HG03469 (cell line): ENCODE results near the gene SREK1IP1.

Experiments used
- ATAC-seq: cut with Tn5 transposase; IDR thresholded peaks from one replicate; pipeline ENCODE4 v1.9.1; 2021; ENCODE audit warnings: mild to moderate bottlenecking, moderate library complexity, moderate number of reproducible peaks; ENCODE audit not compliant: unreplicated experiment

Gene SREK1IP1

GRCh38 chr5:64768358-64769312 is at the start of gene SREK1IP1, which contains the start of gene CWC27:
Gene SREK1IP1, minus strand, starts transcription at chr5:64768691. Its CDS starts 174 bp downstream, at chr5:64768517.
Gene CWC27, plus strand, starts transcription at chr5:64768930. Its CDS starts 217 bp downstream, at chr5:64769147.
- ATAC-seq, result peak; percentile 93

- ATAC-seq, result no peak
Measured at GRCh38 chr5:64818245-64818644, 49.8 kb upstream of the SREK1IP1 start.

GRCh38 chr5:64814073-64814472 is 45.6 kb upstream of the SREK1IP1 start:
- peak; percentile 91 for ATAC-seq

- peak; percentile 39 for ATAC-seq
Measured at GRCh38 chr5:64811050-64811640, 42.7 kb upstream of the SREK1IP1 start.

- ATAC-seq, result no peak
Measured at GRCh38 chr5:64807520-64807919, 39.0 kb upstream of the SREK1IP1 start.

- ATAC-seq, result no peak
Measured at GRCh38 chr5:64806537-64806936, 38.0 kb upstream of the SREK1IP1 start.

GRCh38 chr5:64800926-64801325 is 32.4 kb upstream of the SREK1IP1 start:
- no peak for ATAC-seq

- ATAC-seq, result no peak
Measured at GRCh38 chr5:64796301-64796700, 27.8 kb upstream of the SREK1IP1 start.

GRCh38 chr5:64794053-64794770 is 25.7 kb upstream of the SREK1IP1 start:
- ATAC-seq, result no peak

GRCh38 chr5:64792469-64792868 is 24.0 kb upstream of the SREK1IP1 start:
- ATAC-seq, result no peak

- no peak for ATAC-seq
Measured at GRCh38 chr5:64790210-64790609, 21.7 kb upstream of the SREK1IP1 start.

GRCh38 chr5:64789457-64789856 is 21.0 kb upstream of the SREK1IP1 start:
- no peak for ATAC-seq

- no peak for ATAC-seq
Measured at GRCh38 chr5:64788156-64788555, 19.7 kb upstream of the SREK1IP1 start.

- no peak for ATAC-seq
Measured at GRCh38 chr5:64786372-64786771, 17.9 kb upstream of the SREK1IP1 start.

GRCh38 chr5:64784451-64785025 is 16.0 kb upstream of the SREK1IP1 start:
- ATAC-seq, result peak; percentile 61

GRCh38 chr5:64775291-64775690 is 6.8 kb upstream of the SREK1IP1 start:
- ATAC-seq, result no peak

GRCh38 chr5:64773533-64773932 is 5.0 kb upstream of the SREK1IP1 start:
- peak; percentile 55 for ATAC-seq

GRCh38 chr5:64771736-64772135 is 3.2 kb upstream of the SREK1IP1 start:
- no peak for ATAC-seq

- no peak for ATAC-seq
Measured at GRCh38 chr5:64769855-64770254, 1.4 kb upstream of the SREK1IP1 start.

- ATAC-seq, result no peak
Measured at GRCh38 chr5:64767959-64768357, 533 bp downstream of the SREK1IP1 start.

- no peak for ATAC-seq
Measured at GRCh38 chr5:64766941-64767340, 1.6 kb downstream of the SREK1IP1 start.
